Cerebellar nuclear complex (tissue), 1 donor: Measurements from ENCODE around the gene PRPH2.
"Not testable (repeated sequence)": the region's sequence is repeated elsewhere in the genome, so short reads cannot be mapped to it uniquely, and the experiment has no call there.

ENCODE experiments used
- DNase-seq, 2 experiments: peaks; one replicate each; lab custom pipeline; 2025; lab: John Stamatoyannopoulos, UW

PRPH2 gene

DNA sequence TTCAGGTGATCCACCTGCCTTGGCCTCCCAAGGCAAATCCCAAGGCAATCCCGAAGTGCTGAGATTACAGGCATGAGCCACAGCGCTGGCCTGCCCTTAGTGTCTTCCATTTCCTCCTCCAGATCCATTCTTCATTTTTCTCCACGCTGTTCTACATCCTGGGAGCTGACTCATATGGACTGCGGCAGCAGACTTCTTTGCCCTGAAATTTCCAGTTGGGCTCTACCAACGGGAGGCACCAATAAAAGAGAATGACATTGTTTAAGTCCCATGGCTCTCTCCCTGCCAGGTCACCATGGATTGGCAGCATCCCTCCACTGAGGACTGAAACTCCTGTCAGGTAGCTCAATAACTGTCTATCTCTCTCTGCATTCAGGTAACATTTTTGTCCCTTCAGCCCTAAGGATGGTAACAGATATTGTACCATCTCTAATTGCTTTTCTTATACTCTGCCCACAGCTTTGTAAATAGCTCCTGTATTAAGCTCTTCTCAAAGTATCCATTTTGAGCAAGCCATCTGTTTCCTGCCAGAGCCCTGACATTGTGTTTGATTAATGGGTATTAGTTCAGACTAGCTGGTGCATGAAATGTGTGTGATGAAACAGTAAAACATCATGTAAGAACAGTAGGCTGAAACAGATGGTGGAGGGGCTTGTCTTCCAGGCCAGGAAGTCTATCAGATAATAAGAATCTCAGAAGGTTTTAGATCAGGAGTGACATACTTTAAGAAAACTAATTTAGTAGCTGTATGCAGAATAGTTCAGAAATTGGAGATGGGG, 19.9 kb upstream of the PRPH2 start:
- no peak for DNase-seq

DNA sequence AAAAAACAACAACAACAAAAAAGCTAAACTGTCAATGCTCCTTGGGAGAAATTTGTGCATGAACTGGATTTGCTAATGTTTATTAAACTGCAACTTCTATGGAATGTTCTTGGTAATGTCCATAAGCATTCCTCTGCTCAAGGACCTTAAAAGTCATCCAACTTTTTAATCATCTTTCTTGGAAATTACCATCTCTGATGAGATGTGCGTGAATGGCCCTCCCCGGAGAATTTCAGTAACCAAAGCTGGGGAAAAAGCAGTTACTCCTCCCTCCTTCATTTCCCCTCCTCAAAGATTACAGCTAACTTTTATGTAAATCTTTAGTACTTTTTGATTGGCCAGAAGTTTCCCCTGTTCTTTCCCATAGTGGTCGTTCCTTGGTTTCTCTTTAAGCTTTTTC, 18.3 kb upstream of the PRPH2 start:
- DNase-seq, result no peak

DNA sequence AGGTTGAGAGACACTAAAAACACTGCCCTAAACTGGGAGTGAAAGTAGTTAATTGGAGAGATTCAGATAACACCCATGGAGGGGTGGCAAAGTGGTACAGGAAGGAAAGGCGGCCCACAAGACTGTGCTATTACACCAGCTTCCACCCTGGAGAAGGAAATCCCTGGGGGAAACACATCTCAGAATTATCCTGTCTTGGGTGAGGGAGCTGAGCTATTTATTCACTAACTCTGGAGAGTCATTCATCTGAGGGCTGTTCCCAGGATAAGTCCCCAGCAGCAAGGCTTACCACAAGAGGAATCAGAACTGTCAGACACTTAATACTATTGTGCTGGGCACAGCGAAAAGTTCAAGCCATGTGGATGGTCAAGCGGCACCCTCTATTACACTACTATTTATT, 13.6 kb upstream of the PRPH2 start:
- no peak for DNase-seq

DNA sequence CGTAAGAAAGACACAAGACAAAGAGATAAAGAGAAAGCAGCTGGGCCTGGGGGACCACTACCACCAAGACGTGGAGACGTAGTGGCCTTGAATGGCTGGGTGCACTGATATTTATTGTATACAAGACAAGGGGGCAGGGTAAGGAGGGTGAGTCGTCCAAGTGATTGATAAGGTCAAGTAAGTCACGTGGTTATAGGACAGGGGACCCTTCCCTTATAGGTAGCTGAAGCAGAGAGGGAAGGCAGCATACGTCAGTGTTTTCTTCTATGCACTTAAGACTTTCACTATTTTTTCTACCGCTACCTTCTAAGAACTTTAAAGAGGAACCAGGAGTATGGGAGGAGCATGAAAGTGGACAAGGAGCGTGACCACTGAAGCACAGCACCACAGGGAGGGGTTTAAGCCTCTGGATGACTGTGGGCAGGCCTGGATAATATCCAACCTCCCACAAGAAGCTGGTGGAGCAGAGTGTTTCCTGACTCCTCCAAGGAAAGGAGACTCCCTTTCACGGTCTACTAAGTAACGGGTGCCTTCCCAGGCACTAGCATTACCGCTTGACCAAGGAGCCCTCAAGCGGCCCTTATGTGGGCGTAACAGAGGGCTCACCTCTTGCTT, 11.6 kb upstream of the PRPH2 start:
- DNase-seq, result not testable (repeated sequence)

DNA sequence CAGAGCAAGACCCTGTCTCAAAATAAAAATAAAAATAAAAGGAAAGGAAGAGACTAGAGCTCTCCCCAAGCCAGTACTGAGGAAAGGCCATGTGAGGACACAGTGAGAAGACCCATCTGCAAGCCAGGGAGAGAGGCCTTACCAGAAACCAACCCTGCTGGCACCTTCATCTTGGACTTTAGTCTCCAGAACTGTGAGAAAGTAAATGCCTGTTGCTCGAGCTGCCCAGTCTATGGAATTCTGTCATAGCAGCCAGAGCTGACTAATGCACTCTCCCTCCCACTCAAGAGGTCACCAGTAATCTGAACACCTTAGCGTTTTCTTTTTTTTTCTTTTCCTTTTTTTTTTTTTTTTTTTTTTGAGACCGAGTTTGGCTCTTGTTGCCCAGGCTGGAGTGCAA, 7.3 kb upstream of the PRPH2 start:
- no peak for DNase-seq

DNA sequence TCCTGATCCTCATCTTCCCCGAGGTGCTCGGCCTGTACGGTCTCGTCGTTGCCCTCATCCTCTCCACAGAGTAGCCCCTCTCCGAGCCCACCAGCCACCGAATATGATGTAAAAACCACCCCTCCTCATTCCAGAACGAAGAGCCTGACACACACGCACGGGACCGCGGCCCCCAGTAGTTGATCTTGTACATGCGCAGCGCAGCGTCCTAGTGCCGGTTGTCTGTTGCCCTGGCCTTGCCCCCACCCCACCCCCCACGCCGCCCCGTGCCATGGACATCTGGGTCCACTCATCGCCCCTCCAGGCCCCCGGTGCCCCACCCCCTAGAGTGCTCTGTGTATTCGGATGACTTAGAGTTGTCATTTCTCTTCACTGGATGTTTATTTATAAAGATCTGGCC, 5.2 kb upstream of the PRPH2 start:
- no peak for DNase-seq

DNA sequence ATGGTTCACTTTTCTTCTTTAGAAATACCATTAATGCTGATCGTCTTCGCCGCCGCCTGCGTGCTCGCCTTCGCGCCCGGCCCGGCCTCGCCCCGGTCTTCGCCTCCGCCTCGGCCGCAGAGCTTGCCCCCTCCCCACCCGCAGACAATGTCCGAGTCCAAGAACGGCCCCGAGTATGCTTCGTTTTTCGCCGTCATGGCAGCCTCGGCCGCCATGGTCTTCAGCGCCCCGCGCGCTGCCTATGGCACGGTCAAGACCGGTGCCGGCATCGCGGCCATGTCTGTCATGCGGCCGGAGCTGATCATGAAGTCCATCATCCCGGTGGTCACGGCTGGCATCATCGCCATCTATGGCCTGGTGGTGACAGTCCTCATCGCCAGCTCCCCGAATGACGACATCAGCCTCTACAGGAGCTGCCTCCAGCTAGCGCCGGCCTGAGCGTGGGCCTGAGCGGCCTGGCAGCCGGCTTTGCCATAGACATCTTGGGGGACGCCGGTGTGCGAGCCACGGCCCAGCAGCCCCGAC, 4.8 kb upstream of the PRPH2 start:
- DNase-seq, result no peak

DNA sequence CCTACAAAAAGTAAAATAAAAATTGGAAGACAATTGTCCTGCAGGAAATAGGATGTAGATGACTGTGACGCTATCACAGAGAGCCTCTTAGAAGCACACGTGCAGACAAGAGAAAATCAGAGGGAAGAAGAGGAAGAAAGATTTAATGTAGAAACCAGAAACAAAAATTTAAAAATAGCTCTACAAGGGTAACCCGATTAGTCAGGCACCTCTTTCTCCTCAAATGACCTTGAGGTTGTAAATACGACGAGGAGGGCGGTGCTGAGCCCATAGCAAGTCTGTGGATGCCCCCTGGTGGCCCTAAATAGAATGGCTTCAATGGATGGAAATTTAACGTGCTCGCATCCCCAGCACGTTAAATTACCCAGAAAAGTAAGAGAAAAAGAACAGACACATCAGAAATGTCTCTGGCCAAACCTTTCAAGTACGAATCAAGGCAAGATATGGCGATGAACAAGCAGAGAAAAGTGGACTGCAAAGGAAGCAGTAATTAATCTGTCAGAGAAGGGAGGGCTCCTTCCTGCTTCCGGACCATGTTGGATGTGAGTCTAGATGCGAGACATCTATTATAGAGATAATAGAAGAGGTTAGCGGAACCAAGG, 4.2 kb upstream of the PRPH2 start:
- DNase-seq, result peak in 1 of 2 experiments; percentile 58

DNA sequence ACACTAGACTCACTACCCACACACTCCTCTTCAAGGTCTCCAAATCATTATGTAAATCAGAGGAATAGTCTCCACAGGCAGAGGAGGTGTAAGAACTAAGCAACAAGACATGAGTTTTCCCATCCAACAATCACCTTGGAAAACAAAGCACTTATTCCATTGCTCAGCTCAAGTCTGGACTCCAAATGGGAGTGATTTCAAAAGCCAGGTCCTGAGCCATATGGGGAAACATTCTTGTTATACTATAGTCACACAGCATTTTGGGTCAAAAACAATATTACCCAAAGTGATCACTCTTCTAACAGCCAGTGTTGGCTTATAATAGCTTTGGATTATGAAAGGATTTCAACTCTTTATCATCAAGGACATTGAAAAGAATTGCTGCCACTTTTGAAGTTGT, 3.6 kb upstream of the PRPH2 start:
- DNase-seq, result no peak

DNA sequence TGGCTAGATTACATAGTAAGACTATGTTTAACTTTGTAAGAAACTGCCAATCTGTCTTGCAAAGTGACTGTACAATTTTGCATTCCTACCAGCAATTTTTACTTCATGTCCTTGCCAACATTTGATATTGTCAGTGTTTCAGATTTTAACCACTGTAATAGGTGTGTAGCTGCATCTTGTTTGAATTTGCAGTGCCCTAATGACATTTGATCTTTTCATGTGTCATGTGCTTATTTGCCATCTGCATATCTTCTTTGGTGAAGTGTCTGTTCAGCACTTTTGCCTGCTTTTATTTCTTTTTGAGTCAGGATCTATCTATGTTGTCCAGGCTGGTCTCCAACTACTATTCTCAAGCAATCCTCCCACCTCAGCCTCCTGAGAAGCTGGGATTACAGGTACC, 2.4 kb upstream of the PRPH2 start:
- no peak for DNase-seq

DNA sequence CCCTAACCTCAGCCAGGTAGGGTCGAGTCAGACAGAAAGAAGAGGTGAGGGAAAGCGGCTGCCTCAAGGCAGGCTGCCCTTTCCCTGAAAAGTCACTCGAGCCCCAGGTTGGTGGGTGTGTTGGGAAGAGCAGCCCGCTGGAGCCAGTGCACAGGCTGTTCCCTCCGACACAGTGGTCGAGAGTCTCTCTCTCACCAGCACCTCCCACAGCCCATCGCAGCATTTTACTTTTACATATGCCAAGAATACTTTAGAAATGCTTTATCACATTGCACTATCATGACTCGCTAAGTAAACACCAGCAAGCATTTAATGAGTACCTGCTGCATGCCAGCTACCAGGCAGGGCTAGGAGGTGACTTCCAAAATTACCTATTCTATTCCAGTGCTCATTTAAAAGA, 1.7 kb downstream of the PRPH2 start:
- DNase-seq, result no peak

DNA sequence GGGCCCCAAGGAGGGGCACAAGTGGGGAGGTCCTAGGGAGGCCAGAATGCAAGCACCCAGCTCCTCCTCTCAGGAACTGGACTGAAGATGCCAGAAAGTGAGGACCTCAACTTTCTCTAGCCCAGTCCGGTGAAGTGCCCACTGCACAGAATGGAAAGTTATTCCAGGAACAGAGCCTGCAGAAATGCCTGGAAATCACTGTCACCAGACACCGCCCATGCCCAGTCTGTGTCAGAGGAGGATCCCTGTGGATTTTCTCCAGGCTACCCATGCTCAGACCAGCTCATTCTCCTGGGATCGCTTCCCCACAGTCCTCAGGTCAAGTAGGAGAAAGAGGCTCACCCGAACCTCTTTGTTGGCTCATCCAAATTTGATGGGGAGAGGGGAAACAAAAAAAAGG, 6.5 kb downstream of the PRPH2 start:
- no peak for DNase-seq

DNA sequence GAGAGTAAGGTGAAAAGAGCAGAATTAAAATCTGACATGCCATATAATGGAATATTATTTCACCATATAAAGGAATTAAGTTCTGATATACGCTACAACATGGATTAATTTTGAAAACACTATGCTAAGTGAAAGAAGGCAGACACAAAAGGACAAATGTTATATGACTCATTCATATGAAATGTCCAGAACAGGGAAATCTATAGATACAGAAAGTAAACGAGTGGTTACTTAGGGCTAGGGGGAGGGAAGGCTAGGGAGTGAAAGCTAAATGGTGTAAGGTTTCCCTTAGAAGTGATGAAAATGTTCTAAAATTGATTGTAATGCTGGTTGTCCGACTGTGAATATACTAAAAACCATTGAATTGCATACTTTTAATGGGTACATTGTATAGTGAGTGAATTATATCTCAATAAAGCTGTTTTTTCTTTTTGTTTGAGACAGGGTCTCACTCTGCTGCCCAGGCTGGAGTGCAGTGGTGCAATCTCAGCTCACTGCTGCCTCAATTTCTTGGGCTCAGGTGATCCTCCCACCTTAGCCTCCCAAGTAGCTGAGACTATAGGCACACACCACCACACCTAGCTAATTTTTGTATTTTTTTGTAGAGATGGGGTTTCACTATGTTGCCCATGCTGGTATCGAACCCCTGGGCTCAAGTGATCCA, 8.2 kb downstream of the PRPH2 start:
- no peak for DNase-seq

DNA sequence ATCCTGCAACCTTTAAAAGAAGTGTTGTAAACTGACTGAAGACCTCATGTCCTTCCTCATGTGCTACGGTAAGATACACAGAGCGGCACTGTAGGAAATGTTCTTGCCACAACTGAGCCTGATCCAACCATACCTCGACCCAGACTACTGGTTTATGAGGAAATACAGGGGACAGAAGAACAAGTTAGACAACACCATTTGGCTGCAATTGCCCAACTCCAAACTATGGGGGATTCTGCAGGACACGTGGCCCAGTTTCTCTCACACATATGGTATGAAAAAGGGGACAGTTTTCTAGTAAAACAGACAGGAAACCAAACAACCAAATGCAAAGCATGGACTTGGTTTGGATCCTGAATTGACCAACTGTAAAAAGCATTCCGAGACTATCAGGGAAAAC, 10.5 kb downstream of the PRPH2 start:
- DNase-seq, result no peak

DNA sequence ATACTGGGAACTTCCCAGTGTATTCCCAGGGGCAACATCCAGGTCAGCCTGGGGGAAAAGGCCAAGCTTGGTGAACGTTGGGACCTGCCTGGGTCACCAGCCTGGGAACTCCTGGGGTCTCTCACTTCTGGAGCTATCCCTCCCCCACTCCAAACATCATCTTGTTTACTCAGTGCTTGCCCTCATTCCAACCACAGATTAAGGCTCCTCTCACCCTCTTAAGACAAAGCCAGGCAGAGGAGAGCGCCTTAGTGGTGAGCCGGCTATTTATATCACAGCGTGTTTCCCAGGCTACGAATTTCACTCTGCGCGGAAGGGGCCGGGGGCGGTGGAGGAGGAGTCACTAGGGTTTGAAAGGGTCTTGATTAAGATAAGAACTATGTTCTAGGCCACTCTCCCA, 12.1 kb downstream of the PRPH2 start:
- DNase-seq, result no peak

DNA sequence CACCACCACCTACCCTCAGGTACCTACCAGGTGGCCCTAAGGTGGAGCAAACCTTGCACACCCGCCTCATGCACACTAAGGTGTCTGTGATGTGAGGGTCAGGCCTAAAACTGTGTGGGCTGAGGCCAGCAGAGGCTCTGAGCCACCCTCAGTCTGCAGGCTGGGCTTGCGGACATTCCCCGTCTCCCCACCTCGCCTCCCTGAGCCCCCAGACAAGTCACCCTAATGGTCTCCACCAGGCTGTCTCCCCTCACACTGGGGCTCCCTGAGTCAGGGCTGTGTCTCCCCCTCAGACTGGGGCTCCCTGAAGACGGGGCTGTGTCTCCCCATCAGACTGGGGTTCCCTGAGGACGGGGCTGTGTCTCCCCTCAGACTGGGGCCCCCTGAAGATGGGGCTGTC, 12.5 kb downstream of the PRPH2 start:
- no peak for DNase-seq

DNA sequence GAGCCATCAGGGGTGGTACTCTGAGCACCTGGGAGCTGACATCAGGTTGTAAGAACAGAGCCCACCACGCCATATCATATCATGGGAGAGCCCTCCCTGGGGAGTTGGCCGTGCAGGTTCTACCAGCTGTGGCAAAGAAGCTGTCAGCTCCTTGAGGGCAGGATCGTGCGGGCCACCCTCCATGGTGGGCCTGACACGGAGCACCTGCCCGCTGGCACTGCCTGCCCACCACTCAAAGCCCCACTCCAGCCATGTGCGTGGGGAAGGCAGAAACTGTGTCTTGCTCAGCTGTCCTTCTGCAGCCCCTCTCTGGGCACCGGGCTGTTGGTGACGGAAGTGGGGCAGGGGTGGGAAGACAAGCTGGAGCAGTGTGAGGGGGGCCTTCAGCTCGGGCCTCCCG, 14.3 kb downstream of the PRPH2 start:
- DNase-seq, result no peak

DNA sequence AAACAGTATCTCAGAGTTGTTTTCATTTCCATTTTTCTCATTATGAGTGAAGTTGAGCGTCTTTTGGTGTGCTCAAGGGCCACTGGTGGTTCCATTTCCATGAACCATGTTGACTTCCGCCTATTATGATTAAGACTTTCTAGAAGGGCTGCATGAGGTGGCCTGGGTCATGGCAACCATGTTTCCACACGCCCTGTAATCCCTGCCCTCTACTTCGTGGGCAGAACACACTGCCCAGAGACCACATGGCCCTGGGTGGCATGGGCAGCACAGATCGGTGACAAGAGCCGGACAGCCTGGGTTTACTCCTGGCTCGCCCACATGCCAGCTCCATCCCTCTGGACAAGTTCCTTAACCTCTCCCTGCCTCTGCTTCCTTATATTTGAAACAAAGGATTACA, 14.8 kb downstream of the PRPH2 start:
- no peak for DNase-seq

DNA sequence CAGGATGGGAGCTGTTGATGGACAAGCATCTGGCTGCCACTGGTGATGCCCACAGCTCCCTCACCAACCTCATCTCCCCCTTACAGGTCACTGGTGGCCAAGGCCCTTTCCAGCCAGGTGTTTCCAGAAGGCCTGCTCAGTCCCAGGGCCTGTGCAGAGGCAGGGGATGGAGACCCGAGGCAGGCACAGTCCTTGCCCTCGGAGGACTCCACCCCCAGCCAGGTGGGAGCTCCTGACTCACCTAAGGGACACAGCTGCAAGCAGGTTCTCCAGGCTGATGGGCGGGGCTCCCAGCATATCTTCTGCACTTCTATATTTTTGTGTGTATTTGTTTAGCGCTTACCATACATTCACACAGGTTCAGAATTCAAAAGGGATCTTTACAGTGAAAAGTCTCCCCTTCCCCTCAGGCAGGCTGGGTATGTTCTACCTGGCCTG, 17.4 kb downstream of the PRPH2 start:
- DNase-seq, result no peak

DNA sequence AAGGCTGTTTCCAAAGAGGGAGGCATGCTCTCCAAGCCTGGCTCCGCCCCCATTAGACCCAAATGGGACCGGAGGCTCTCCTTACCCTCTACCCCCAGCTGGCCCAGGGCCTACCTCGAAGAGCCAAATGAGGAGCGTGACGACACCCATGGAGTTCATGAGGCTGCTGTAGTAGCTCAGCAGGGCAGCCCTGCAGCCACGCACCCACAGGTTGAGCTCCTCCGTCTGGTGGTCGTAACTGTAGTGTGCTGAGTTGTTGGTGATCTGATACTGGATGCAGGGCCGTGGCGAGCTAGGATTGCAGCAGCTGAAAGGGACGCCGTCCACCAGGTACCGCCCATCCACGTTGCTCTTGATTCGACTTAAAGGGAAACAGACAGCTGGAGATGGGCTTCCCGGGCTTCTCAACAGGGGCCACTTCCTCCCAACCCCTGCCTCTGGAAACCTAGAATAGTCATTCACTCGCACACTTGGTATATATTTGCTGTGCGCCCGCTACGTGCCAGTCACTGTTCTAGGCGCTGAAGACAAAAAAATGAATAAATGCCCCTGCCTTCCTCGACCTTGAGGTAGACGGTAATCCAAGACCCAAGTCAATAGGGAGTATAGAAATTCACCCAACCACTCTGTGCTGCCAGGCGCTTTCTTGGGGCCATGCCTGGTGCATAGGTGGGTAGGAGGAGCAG, 18.0 kb downstream of the PRPH2 start:
- no peak for DNase-seq

DNA sequence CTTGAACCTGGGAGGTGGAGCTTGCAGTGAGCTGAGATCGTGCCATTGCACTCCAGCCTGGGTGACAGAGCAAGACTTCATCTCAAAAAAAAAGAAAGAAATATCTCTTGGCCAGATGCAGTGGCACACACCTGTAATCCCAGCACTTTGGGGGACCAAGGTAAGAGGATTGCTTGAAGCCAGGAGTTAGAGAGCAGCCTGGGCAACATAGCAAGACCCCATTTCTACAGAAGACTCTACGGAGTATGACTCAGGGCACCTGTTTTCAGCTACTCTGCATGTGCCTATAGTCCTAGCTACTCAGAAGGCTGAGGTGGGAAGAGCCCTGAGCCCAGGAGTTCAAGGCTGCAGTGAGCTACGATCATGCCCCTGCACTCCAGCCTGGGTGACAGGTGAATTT, 19.6 kb downstream of the PRPH2 start:
- not testable (repeated sequence) for DNase-seq

DNA sequence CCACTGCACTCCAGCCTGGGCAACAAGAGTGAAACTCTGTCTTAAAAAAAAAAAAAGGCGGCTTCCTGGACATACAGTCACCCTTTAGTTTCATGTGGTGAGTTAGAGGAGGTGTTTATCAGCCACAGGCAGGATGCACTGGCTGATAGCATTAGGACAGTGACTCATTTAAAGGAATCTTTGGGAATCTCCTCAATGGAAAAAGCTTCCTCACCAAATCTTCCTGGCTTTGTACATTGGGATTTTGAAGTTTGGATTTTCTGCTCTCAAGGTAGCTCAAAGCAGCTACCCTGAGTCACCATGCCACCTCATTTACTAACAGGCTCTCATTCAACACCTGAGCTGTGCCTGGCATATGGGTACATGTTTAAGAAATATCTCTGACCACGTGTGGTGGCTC, 20.2 kb downstream of the PRPH2 start:
- DNase-seq, result no peak
